CD4-positive, alpha-beta T cell treated with Interferon alpha-2 for 1 hour (primary cell): ENCODE data around the gene UNC13B.

ENCODE experiments used
- DNase-seq, 2 donors: peaks; one replicate each; pipeline ENCODE4 v3.0.0-alpha.2; 2020 to 2022

The UNC13B gene

DNA sequence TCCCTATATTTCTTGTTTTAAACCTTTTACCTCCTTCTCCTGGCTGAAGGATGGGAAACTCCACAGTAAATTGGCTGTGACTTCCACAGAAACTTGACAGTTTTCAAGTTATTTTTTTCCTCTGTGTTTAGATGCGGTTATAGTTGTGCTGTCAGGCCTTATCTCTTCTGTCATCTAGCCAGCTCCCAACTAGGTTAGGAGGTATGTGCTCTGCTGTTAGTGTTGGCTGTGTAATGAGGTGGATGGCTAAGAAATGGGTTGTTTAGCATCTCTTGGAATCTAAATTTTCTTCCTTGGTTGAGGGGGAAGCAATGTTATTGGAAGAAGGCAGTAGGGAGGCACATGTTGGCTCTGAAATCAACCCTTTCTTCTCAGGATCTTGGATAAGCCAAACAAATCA is 178.2 kb downstream of the UNC13B start:
- DNase-seq = no peak

DNA sequence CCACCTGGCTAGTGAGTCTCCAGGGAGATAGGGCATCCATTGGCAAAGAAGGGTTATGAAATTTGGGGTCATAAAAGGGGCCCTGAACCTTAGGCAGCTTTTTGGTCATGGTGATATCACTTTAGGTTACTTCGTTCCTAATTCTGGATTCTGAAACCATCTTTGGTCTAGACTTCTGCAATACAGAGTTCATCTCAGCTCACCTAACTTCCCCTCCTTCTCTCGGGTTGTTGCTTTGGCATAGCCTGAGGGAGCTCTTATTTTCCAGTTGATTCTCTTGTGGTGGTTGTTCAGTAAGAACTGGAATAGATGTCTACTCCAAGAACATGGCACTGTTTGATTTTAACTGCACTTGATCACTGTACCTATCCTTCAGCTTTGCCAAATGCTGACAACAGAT is 179.2 kb downstream of the UNC13B start:
- DNase-seq = no peak

DNA sequence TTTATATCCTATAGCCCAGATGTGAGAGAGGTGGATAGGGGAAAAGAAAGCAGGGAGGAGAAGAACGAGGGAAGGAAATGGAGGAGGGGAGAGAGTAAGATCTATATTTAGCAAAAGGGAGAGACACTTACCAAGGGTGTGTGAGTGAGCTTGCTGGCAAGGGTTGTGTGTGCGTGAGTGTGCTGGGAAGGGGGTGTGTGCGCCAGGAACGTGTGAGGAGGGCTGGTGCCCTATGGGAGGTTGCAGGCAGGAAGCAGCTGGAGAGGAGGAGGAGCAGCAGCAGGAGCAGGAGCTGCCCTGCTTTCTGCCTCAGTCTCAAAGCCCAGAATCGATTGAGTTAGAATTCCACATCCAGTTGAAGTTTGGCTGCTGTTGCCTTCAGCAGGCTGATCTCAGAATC is 179.8 kb downstream of the UNC13B start:
- DNase-seq = no peak

DNA sequence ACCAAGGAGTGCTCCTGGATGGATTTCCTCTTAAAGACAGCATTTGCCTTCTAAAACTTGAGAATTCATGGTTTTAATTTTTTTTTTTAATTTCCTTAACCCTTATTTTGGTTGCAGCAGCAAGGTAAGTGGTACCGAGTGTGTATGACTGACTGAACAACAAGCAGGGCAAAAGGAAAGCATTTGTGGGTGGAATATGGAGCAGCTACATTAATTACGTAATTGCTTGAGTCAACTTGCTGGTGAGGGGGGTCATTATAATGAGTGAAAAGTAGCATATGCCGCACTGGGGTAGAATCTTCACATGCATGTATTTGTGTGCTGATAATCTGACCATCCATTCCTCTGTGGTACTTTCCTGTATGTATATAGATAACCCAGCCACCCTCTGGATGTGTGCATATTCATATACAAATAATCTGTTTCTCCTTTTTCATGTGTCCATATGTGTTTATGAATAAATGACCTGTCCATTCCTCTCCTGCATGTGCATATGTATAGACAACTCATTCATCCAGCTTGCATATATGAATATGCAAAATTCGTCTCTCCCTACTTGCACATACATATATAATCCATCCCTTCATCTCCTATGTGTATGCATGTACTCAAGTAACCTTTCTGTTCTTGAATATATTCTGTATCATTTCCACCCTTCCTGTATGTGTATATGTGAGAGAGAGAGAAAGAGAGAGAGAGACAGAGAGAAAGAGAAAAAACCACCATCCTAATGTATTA is 180.6 kb downstream of the UNC13B start:
- DNase-seq = no peak

DNA sequence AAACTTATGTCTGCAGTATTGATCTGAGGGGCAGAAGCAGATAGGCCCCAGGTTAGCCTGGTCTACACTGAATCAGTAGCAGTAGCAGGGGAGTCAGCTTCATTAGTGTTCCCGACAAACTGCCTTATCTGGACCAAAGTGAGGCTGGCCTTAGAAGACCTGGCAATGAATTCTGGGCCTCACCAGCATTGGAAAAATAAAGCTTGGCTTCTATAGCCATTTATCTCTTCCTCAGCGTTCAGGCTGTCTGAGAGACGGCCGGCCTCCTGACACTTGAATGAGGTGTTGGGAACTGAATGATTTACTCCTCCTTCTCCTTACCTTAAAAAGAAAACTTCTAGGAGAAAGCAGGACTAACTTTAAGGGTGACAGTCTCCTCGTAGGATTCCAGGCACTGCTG is 186.3 kb downstream of the UNC13B start:
- DNase-seq = no peak

DNA sequence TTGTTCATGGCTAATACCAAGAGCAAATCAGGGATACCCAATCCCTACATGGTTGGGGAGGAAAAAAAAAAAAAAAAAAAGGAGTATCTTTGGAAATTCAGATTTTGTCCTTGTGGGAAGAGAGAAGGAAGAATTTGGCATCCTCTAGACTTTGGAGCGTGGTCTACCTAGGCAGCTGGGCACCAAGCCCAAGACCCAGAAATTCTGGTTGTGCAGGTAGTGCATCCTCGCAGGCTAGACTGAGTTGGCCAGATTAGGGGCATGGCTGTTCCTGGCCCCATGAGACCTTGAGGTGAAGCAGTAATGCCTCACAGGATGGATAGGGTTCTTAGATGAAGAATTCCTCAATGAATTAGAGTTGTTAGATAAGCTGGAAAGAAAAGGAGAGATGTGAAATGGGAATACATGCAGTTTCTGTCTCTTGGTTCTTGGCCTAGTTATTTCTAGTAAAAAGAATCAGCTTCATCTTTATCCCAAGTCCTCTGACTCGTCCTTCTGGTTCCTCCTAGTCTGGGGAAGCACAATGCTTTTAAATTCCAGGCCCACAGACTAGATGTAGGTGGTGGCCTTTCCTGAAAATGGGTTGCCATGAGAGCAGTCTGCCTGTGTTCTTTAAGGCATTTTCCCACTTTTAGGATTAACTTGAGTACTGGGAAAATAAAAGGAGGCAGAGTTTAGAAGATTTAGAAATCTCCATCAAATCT is 187.6 kb downstream of the UNC13B start:
- no peak for DNase-seq

DNA sequence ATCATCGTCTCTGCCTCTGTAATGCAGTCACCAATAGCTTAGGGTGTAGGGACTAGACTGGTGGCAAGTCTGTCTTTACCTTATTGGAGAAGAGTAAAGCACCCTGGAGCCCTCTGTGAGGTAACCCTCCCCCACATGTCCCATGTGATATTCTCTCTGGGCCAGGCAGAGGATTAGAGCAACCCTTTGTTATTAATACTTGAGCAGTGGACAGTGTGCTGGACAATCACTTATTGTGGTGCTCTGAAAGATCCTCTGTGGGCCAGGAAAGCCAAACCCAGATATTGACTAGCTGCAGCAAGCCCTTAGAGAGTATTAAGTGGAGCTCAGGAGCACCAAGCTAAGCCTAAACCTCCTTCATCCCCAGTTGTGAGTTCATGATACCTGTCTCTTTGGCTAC is 188.4 kb downstream of the UNC13B start:
- no peak for DNase-seq

DNA sequence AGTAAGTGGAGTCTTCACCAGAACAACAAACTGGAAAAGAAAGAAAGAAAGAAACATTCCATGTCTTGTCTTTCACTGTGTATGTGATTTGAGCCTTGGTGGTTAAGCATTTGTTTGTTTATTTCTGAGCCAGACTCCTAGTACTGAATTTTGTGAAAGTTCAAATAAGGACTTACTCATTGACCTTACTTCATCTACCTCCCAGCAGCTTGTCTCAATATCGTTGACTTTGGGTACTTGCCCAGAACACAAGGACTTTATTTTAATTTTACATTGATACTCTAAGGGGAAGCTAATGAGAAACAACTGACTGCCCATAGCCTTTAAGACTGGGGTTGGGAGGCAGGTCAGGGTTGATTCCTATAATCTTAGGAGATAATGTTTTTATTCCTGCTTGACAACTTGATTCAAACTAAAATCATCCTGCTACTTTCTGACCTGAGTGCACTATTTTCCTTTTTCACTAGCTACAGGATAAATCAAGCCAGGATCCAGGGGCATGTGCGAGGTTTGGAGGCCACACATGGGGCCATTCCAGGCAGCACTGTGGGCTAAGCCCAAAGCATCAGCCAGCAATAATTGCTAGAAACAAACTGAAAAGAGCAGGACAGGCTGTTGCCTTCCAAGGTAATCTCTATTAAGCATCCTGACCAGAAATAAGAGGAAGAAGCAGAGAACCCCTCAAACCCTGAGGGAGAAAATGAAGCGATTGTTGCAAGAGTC is 189.2 kb downstream of the UNC13B start:
- DNase-seq = no peak

DNA sequence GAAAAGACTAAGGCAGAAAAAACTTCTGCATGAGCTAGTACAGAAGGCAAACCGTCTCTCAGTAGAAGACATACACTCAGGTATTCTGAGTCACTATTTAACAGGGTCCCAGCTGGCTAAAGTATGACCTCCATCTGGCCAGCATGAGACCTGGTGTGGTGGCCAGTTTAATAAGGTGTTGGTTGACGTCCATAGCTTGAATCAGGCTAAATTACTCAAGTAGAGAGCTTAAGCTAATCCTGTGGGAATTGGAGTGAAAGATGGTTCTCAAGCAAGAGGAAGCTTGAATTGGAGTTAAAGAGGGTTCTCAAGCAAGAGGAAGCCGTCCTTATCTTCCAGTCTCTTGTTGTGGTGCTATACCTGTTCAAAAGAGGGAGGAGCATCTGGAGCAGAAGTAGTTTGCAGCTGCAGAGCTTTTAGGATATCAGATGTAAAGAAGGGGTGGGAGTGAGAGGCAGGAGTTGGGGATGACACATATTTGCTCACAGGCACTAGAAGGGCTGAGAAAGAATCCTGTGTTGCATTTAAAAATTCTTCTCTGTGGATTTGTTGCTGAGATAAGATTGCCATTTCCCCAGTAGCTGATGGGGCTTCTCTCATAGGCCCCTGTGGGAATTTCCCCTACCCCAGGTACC is 192.0 kb downstream of the UNC13B start:
- no peak for DNase-seq

DNA sequence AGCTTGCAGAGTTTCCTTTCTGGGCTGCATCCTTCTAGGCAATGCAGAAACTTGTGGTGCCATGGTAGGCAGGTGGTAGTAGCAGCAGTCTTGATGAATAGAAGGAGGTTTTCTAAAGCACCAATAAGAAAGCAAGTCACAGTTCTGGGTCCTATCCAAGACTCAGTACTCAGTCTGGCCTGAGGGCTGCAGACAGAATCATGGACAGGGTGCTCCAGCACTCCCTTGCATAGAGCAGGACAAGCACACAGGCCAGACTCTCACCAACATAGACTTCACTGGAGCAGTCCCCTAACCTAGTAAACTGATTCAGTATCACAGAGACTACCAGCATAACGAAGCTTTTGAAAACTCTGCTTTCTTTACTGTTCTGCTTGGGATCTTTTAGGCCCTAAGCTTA is 194.1 kb downstream of the UNC13B start:
- no peak for DNase-seq

DNA sequence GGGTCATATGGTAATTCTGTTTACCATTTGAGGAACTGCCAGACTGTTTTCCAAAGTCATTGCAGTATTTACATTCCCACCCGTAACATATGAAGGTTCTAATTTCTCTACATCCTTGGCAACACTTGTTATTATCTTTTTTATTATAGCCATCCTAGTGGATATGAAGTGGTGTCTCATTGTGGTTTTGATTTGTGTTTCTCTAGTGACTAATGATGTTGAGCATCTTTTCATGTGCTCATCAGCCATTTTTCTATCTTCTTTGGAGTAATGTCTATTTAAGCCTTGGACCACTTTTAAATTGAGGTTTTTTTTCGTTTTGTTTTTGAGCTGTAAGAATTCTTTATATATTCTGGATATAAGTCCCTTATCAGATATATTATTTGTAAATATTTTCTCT is 195.3 kb downstream of the UNC13B start:
- DNase-seq = no peak

DNA sequence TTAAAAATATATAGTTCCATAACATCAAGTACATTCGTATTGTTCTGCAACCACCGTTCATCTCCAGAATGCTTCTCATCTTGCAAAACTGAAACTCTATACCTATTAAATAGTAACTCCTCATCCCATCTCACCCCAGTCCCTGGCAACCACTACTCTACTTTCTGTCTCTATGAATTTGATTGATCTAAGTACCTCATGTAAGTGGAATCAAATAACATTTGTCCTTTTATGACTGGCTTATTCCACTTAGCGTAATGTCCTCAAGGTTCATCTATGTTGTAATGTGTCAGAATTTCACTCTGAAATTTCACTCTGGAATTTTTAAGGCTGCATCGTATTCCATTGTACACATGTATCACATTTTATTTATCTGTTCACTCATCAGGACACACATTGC is 196.0 kb downstream of the UNC13B start:
- DNase-seq = no peak

DNA sequence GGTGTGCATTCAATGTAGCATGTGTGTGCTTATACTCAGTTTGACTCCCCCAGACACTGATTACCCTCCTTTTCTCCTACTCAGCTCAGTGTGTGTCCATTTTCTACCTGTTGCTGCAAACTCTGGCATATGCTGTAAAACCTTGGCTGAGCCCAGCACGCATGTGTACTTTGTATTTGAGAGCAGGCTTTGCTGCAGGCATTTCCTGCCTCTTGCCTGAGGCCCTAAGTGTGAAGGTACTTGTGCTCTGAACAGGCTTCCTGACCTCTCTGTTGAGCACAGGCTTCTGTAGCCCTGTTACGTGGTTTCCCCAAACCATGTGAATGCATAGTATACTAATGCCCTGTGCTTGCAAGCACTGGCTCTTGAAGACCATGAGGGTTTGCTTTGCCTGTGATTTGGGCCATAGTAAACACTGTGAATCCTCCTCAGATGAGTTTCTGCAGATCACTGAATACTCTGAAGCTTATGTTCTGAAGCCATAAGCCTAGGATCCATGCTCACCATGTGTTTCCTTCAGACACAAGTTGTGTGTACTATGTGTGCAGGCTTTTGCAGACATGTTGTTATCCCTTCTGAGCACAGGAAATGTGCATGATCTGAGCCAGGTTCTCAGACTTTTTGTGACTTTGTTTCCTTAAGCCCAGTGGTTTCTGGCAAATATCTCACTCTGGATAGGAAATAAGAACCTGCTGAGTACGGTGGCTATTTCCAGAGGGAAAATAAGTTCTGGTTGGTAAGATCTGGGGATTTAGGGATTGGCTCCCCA is 203.2 kb downstream of the UNC13B start:
- DNase-seq = no peak

DNA sequence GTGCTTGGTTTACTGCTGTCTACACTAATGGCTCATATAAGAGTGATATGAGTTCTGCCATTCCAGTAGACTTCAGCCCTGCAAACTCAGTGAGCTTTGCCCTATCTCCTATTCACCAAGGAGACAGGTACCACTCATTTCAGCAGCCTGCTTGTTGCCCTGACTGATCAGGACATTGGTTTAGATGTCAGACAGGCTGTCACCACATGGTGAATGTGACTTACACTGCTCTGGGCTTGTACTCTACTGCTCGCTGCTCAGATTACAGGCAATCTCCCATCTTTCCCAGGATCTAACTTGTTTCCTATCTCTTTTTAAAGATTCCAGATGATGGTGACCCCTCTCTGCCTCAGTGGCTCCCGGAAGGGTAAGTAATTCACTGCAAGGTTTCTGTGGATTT is 204.8 kb downstream of the UNC13B start:
- DNase-seq = no peak

DNA sequence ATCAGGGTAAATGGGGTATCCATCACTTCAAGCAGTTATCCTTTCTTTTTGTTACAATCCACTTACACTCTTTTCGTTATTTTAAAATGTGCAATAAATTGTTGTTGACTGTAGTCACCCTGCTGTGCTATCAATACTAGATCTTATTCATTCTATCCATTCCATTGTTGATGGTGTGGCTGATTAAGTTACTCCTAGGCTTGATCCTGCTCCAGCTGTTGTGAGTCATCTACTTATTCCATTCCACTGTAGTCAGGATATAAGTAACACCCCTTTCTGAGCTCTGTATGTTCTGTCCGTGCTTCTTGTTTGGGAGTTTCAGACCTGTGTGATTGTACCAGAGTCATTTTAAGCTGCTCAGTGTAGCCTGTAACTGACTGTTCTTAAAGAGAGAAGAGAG is 205.6 kb downstream of the UNC13B start:
- no peak for DNase-seq

DNA sequence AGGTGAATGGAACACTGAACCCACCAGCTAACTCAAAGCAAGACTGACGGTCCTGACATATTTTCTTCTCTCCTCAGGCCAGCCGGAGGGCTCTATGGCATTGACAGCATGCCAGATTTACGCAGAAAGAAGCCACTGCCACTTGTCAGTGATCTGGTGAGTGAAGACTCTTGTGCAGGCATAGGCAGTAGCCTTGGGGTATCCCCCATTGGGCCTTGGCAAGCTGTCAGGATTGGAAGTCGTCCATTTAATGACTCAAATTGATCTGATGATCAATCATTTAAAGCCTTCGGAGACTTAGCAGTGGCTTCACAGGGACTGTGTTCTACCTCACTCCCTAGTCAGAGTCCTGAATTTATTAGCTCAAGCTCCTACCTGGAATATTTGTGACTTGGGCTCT is 208.4 kb downstream of the UNC13B start:
- DNase-seq = no peak

DNA sequence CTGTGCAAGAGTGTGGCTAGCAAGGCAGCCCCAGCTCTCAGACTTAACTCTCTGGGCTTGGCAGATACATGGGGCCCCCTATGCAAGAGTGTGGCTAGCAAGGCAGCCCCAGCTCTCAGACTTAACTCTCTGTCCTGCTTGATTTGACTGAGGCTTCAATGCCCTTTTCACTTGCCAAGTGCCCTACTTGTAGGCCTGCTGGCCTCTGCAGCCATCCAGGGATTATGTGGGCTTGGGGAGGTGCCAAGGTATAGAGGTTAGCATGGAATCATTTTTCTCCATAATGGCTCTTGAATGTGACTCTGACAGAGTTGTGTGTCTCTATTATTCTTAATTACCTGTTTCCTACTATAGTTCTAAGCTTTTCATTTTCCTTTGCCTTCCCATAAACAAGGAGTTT is 212.6 kb downstream of the UNC13B start:
- no peak for DNase-seq

DNA sequence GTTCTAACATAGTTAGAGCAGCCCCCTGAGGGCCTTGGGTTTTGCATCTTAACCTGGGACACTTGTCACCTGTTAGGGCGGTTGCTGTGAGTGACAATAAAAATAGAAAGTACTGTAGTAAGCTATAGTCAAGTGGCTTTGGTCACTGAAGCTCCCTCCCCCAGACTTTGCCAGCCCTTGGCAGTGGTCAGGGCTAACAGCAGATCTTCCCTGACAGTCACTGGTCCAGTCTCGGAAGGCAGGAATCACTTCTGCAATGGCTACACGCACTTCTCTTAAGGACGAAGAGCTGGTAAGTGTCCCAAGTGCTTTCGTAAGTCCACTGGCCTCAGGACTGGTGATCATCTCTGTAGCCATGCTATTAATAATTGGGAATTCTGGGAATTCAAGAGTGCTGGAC is 213.1 kb downstream of the UNC13B start:
- no peak for DNase-seq

DNA sequence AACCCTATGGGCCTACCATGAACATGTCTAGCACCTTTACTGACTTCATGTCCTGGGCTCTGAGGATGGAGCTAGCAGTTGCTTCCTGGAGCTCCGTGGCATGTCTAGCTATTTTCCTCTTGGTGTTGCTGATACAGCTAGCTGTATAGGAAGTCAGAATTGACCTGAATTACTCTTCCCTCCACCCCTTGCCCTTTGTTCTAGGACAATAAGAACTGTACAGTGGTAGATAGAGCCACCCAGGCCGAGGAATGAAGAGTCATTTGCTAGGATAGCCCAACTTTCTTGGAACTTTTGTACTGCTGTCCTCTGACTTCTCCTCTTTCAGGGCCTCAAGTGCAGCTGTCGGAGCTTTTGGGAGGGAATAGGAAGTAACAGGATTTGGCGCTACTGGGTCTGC is 218.2 kb downstream of the UNC13B start:
- DNase-seq = no peak

DNA sequence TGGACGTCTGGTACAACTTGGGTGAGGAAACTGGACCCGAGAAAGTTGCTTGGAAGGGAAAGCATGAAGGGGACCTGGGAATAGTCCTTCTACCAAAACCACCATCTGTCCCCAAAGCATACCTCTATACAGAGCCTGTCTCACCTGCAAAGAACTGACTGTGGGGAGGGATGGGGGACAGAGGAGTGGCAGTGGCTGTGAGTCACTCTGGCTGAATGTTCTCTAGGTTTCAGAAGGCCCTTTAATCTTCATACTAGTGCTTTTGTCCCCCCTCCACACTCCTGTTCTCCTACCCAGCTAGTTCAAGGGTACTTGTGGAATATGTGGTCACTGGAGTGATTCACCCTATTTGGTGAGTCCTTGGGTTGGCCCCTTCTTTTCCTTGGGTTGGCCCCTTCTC is 218.8 kb downstream of the UNC13B start:
- DNase-seq = no peak

DNA sequence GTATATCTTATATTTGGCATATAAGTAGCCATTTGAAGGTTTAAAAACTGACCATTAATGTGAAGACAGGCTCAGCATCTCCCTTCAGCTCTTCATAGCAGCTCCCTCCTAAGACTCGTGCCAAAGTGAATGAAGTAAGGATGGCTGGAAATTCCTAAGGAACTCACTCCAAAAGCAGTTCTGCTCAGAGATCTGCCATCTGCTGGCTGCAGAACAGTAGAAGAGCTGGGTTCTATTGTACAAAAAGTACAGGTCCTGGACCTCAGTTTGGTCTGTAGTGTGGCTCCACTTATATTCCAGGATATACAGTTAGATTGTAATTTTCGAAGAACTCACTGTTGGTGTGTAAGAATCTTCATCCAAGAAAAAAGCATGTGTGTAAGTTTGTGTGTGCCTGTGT is 223.2 kb downstream of the UNC13B start:
- no peak for DNase-seq

DNA sequence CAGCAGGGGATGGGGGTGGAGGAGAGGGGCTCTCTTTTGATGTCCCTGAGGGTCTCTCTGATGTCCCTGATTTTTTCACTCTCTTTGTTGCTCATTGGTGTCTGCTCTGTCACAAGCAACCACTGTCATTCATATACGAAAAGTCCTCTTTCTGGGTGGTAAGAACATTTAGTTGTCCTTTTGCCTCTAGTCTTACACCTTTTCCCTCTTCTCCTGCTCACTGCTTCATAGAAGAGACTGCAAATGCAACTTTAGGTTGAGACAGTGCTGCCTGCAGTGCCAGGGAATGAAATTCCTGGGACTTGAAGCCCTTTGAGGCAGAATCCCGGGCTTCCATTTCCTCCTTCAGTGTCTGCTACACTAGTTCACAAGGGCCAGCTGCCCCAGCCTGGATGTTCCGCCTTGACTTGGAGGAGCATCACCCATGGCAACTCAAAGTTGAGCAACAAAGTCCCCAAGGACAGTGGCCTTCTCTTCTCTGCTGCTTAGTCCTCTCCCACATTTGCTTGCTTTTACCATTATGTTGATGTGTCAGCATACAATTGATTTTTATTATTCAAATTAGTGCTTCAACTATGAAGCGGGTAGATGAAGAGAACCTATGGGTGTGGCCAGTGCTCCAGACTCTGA is 233.4 kb downstream of the UNC13B start:
- DNase-seq = no peak
